Activated CD8-positive, alpha-beta T cell treated with anti-CD3 and anti-CD28 coated beads for 36 hours (primary cell): ENCODE results near the gene NGFR. TPM values are rescaled to one million over a fixed set of nuclear protein-coding genes. Genes with fewer than 3 reads are reported as not detected.

Experiments
- ATAC-seq: fragments of 200-7000 bp; cut with Tn5 transposase; one replicate; pipeline ENCODE4 v1.10.0; 2021; ENCODE audit warnings: mild to moderate bottlenecking, moderate library complexity
- CTCF ChIA-PET: fragments of 350-600 bp; sonication (Branson Sonifier 250); formaldehyde crosslinking; loops from one replicate; lab custom pipeline; 2021; ENCODE audit warnings: antibody characterized with exemption; lab: Charles Lee
- POLR2A ChIA-PET: fragments of 350-600 bp; sonication (Branson Sonifier 250); formaldehyde crosslinking; loops from one replicate; lab custom pipeline; 2021; ENCODE audit warnings: antibody characterized with exemption; lab: Charles Lee
- DNase-seq: peaks from one replicate; pipeline ENCODE4 v3.0.0-alpha.2; 2020
- H3K27ac Mint-ChIP-seq: one replicate; pipeline ENCODE4 v1.8.0; 2021; ENCODE audit warnings: mild to moderate bottlenecking, mixed read lengths
- H3K27me3 Mint-ChIP-seq: one replicate; pipeline ENCODE4 v1.8.0; 2021; ENCODE audit warnings: mixed read lengths
- H3K36me3 Mint-ChIP-seq: one replicate; pipeline ENCODE4 v1.8.0; 2021; ENCODE audit warnings: low read depth, mixed read lengths
- H3K4me1 Mint-ChIP-seq: one replicate; pipeline ENCODE4 v1.8.0; 2021; ENCODE audit warnings: low read depth, mixed read lengths
- H3K4me3 Mint-ChIP-seq: one replicate; pipeline ENCODE4 v1.8.0; 2021; ENCODE audit warnings: mild to moderate bottlenecking, moderate library complexity, mixed read lengths
- H3K9me3 Mint-ChIP-seq: one replicate; pipeline ENCODE4 v1.8.0; 2021; ENCODE audit warnings: mixed read lengths
- intact Hi-C: fragments of 100-400 bp; cut with micrococcal nuclease; formaldehyde crosslinking; loops from one replicate; pipeline ENCODE4 v1.10.0; 2022
- total RNA-seq, 2 experiments: library from RNA; stranded (reverse); gene quantifications; one replicate each; pipeline ENCODE4 v1.2.3, GENCODE V29; 2021
- TF ChIP-seq, protein P1 (sequence below): fragments of 200-600 bp; IDR thresholded peaks from one replicate; pipeline ENCODE4 v1.8.0; 2022; ENCODE audit warnings: antibody characterized with exemption, mild to moderate bottlenecking

The NGFR gene
- total RNA-seq, 2 experiments from 2014 or later = 0.09 TPM; not detected in 1

DNA sequence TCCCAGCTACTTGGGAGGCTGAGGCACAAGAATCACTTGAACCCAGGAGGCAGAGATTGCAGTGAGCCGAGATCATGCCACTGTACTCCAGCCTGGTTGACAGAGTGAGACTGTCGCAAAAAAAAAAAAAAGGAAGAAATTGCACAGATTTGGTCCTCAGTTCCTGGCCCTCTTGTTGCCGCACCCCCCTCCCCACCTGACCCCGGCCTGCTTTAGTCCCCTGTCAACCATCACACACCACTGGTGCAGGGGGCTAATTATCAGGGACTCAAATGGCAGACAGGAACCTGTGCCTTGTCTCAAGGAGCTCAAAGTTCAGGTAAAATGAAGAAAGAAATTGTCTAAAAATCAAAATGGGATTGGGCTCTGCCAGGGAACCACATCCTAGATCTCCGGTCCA lies 28.1 kb downstream of the NGFR start:
- Mint-ChIP-seq H3K36me3 (no peaks in the 10 kb centered on the region), H3K27me3 (peaks cover 4% of the 10 kb centered on the region), H3K4me1 (peaks cover 5% of the 10 kb centered on the region), H3K4me3 (no peak overlapping the region), H3K27ac (no peak overlapping the region), H3K9me3 (no peaks in the 10 kb centered on the region)
- ChIA-PET POLR2A (interaction anchor here (1.4 kb wide), 1 partner anchor 13 kb away, joined by 4 read pairs; no protein-coding TSS in a partner anchor), CTCF (interaction anchor here (0.7 to 2.9 kb wide), 5 partner anchors 9 to 115 kb away, joined by 3 to 10 read pairs (median 3); no protein-coding TSS in a partner anchor)
- DNase-seq (no peak), ATAC-seq (no peak)
- intact Hi-C loops = no loop called here
- TF ChIP-seq, protein P1, sequence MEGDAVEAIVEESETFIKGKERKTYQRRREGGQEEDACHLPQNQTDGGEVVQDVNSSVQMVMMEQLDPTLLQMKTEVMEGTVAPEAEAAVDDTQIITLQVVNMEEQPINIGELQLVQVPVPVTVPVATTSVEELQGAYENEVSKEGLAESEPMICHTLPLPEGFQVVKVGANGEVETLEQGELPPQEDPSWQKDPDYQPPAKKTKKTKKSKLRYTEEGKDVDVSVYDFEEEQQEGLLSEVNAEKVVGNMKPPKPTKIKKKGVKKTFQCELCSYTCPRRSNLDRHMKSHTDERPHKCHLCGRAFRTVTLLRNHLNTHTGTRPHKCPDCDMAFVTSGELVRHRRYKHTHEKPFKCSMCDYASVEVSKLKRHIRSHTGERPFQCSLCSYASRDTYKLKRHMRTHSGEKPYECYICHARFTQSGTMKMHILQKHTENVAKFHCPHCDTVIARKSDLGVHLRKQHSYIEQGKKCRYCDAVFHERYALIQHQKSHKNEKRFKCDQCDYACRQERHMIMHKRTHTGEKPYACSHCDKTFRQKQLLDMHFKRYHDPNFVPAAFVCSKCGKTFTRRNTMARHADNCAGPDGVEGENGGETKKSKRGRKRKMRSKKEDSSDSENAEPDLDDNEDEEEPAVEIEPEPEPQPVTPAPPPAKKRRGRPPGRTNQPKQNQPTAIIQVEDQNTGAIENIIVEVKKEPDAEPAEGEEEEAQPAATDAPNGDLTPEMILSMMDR = no peak

DNA sequence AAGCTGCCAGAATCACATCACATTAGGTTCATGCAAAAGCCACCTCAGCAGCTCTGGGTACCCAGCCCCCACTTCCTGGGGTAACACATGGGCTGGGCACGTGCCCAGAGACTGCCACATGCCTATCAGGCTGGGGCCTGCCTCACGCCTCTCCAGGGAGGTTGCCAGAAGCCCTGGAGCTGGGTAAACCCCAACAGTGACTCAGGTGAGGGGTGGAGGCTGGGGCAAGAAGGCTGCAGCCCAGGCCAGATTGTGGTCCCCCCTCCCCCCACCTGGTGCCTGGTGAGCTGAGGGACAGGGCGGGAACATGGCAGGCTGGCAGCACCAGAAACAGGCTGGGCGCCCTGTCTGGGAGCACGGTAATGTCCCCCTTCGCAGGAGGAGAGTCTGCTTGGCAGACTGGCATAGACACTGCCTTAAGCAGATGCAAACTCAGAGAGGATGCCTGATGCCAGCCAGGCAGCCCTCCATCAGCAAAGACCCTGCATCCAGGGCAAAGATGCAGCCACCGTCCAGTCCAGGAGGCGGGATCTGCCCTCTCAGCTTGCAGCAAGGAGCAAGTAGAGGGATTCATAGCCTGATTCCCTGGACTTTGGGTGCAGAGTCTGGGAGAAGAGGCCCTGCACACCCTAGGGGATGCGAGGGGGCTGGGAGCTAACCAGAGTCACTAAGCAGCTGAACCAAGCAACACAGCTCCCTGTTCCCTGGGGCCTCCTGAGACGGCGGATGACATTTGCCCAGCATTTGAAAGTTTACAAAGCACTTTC lies 28.8 kb downstream of the NGFR start:
- TF ChIP-seq, protein P1 = no peak
- intact Hi-C loops = no loop called here
- ChIA-PET POLR2A (interaction anchor here (0.7 kb wide), 1 partner anchor 1697 kb away, joined by 3 read pairs; no protein-coding TSS in a partner anchor), CTCF (interaction anchor here (0.6 to 2.9 kb wide), 7 partner anchors 14 to 116 kb away, joined by 3 to 10 read pairs (median 4); no protein-coding TSS in a partner anchor)
- Mint-ChIP-seq H3K4me1 (peaks cover 5% of the 10 kb centered on the region), H3K36me3 (no peaks in the 10 kb centered on the region), H3K9me3 (no peaks in the 10 kb centered on the region), H3K4me3 (no peak overlapping the region), H3K27me3 (peaks cover 4% of the 10 kb centered on the region), H3K27ac (no peak overlapping the region)
- peak; percentile 96 for ATAC-seq
- peak; percentile 71 for DNase-seq

DNA sequence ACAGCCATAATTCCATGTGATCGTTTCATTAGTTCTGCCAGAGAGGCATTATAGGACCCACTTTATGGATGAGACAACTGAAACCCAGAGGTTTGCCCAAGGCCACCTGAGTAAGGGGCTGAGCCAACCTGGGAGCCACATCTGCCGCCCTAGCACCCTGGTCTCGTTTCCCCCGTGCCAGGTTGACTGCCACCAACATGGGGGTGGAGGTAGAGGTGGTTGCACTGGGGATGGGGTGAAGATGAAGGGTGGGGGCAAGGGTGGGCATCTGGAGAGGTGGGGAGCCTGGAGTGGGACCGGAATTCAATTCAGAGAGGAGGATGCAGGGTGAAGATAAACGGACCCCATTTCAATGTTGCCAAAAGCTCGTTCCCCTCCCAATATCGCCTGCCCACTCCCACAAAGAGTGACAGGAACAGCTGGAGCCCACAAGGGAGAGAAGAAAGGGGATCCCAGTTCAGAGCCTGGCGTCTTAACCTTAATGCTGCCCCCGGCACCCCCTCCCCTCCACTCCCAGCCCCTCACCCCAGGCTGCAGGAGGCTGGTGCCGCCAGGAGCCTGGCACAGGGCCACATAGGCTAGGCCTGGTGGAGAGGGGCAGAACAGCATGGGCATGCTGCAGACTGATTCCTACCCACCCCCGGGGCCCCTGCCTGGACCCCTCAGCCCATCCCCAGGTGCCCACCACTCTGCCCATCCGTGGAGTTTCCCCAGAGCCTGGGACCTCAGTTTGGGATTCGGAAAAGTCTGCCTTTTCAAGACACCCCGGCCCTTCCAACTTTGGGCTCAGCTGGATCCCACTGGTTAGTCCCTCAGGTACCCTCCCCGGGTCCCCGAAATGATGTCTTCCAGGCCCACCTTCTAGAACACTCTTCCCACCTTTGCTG lies 29.6 kb downstream of the NGFR start:
- Mint-ChIP-seq H3K27ac (no peak overlapping the region), H3K4me3 (no peak overlapping the region), H3K9me3 (no peaks in the 10 kb centered on the region), H3K36me3 (no peaks in the 10 kb centered on the region), H3K4me1 (peaks cover 5% of the 10 kb centered on the region), H3K27me3 (peaks cover 4% of the 10 kb centered on the region)
- no peak for DNase-seq
- intact Hi-C loops = no loop called here
- TF ChIP-seq, protein P1 = no peak
- POLR2A ChIA-PET = interaction anchor here (0.7 kb wide), 1 partner anchor 1698 kb away, joined by 3 read pairs; no protein-coding TSS in a partner anchor
- CTCF ChIA-PET = interaction anchor here (0.6 to 2.9 kb wide), 5 partner anchors 13 to 90 kb away, joined by 3 to 10 read pairs (median 4); no protein-coding TSS in a partner anchor
- ATAC-seq = no peak

DNA sequence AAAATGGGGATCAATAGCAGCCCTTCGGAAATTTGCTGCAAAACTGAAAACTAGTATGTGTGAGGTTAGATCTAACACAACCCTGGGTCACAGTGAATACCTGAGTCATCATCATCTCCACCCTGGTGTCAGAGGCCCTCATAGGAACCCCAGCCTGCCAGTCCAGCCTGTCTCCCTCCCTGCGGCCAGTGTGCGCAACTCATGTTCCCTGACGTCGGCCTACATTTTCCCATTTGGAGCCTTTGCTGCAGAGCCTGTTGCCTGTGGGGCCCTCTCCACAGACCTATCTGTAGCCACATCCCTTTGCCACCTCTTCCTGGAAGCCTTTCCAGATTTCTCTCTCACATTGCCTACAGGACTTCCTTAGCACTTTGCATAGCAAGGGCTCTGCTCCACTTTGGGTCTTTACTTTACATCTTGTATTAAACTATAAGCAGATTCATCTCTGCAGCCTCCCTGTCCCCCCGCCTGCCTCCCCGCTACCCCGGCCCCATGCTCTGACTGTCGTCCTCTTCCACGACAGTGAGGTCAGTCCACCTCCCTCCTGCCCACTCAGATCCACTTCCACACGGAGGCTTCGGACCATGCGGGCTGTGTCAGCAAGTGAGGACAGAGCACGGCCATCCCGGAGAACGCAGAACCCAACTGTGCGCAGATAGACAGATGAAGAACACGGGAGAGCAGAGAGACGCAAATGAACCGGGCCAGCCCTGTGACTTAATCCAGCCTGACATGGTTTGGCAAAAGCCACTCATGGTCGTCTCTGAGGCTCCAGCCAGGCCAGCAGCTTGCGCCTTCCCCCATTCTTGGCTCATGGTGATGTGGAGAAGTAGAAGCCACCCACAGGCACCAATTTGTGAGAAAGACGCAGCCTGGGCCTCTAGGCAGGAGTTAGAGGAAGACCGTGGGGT lies 31.0 kb downstream of the NGFR start:
- TF ChIP-seq, protein P1 = no peak
- Mint-ChIP-seq H3K27me3 (peaks cover 4% of the 10 kb centered on the region), H3K27ac (no peak overlapping the region), H3K4me1 (peaks cover 5% of the 10 kb centered on the region), H3K36me3 (no peaks in the 10 kb centered on the region), H3K4me3 (no peak overlapping the region), H3K9me3 (no peaks in the 10 kb centered on the region)
- CTCF ChIA-PET = interaction anchor here (1.9 kb wide), 1 partner anchor 30 kb away, joined by 6 read pairs; no protein-coding TSS in a partner anchor
- intact Hi-C loops = no loop called here
- ATAC-seq (no peak), DNase-seq (no peak)
- POLR2A ChIA-PET = interaction anchor here (0.6 kb wide), 1 partner anchor 123 kb away, joined by 3 read pairs; no protein-coding TSS in a partner anchor
